ENCODE results near the gene PLAU. TPM values are rescaled to one million over a fixed set of nuclear protein-coding genes. Genes with fewer than 3 reads are reported as not detected.
A peak's percentile ranks its signal among the peaks of the same experiment; 100 is the strongest.

PLAU gene
- total and polyA plus RNA-seq, 2 donors (not counting 3 experiments of a cell fraction or from before 2014, with no cell fraction given) = 23.6 to 34.9 TPM

GRCh38 chr10:73907841-73908517 lies 3.0 kb upstream of the PLAU start:
- dilution Hi-C loops (cut with MboI; ENCODE audit: extremely low pct_ligation_motif_present, low sequenced_read_pairs) = no loop called here
- peak overlapping the region; percentile 24 for H3K9ac ChIP-seq (replicated peaks; ENCODE audit: extremely low read depth, insufficient read depth, low read length)
- no peak overlapping the region for H2AFZ ChIP-seq (ENCODE audit: low read depth, low read length)
- no peak overlapping the region for H3K4me2 ChIP-seq (ENCODE audit: insufficient read depth, low read length)
- ChIA-PET POLR2A (interaction anchor here (0.7 to 0.8 kb wide), 2 partner anchors 8 to 14 kb away, joined by 5 to 6 read pairs; no protein-coding TSS in a partner anchor), CTCF (interaction anchor here (0.7 to 5.4 kb wide), 4 partner anchors 14 to 127 kb away, joined by 3 to 59 read pairs (median 6); no protein-coding TSS in a partner anchor)
- no TSS peak for BruUV-seq (replicated peaks)
- H3K79me2 ChIP-seq (ENCODE audit: control insufficient read depth, insufficient read depth, low read length) = no peaks in the 10 kb centered on the region
- no peak for TF ChIP-seq EZH2 (IDR thresholded peaks at IDR 0.05; ENCODE audit: borderline replicate concordance, low read depth, low read length, severe bottlenecking)
- TF ChIP-seq FOS (IDR thresholded peaks at IDR 0.05; ENCODE audit: borderline replicate concordance, insufficient read depth, low read length) = no peak
- no peak for TF ChIP-seq JUN (IDR thresholded peaks at IDR 0.05; ENCODE audit: borderline replicate concordance, insufficient read depth, insufficient read length, low read depth)
- no peak for TF ChIP-seq CTCF (IDR thresholded peaks at IDR 0.05; ENCODE audit: extremely low read depth in 1 of 2, insufficient read depth in 1 of 2, low read depth in 1 of 2, low read length in 2 of 2)
- TF ChIP-seq MYC (IDR thresholded peaks at IDR 0.05; ENCODE audit: low read depth, low read length) = no peak
- TF ChIP-seq POLR2AphosphoS5 (IDR thresholded peaks at IDR 0.05; ENCODE audit: insufficient read depth, low read depth, low read length) = no peak
- TF ChIP-seq GATA2 (IDR thresholded peaks at IDR 0.05; ENCODE audit: insufficient read depth, insufficient read length, low read depth, low read length) = no peak
- TF ChIP-seq POLR2A (IDR thresholded peaks at IDR 0.05; ENCODE audit: low read depth, low read length) = no peak
- no peak for TF ChIP-seq MAX (IDR thresholded peaks at IDR 0.05; ENCODE audit: insufficient read depth, insufficient read length)
- no peak overlapping the region for H3K4me3 ChIP-seq (replicated peaks in 1 of 3; ENCODE audit: insufficient read depth in 1 of 3, low read depth in 1 of 3, low read length in 3 of 3)
- H3K9me1 ChIP-seq (replicated peaks; ENCODE audit: control insufficient read depth, extremely low read depth, insufficient read depth, low read length) = no peaks in the 10 kb centered on the region
- H3K4me1 ChIP-seq (ENCODE audit: control insufficient read depth, extremely low read depth, insufficient read depth, low read length) = peaks cover 59% of the 10 kb centered on the region
- intact Hi-C loops (cut with micrococcal nuclease) = loop anchor here (2.0 kb wide), 1 partner anchor 59 kb away; no protein-coding TSS in a partner anchor
- H4K20me1 ChIP-seq (replicated peaks; ENCODE audit: control insufficient read depth, extremely low read depth, insufficient read depth, low read length) = no peaks in the 10 kb centered on the region
- H3K9me3 ChIP-seq (replicated peaks; ENCODE audit: control insufficient read depth, insufficient read depth, low read length) = no peaks in the 10 kb centered on the region
- no peaks in the 10 kb centered on the region for H3K36me3 ChIP-seq (ENCODE audit: control insufficient read depth in 2 of 2, extremely low read depth in 1 of 2, insufficient read depth in 2 of 2, low read length in 2 of 2)
- H3K27me3 ChIP-seq (ENCODE audit: control insufficient read depth in 2 of 2, insufficient read depth in 2 of 2, low read length in 2 of 2) = no peaks in the 10 kb centered on the region
- FAIRE-seq = peak; percentile 31
- peak overlapping the region; percentile 90 for H3K27ac ChIP-seq (ENCODE audit: insufficient read depth, low read depth, low read length)
- no peak for DNase-seq (ENCODE audit: low read depth, low spot score)
